ENCODE measurements around the gene DEFB114. TPM values are rescaled to one million over a fixed set of nuclear protein-coding genes. Genes with fewer than 3 reads are reported as not detected.

Gene DEFB114
- total RNA-seq, 2 donors from 2014 or later = not detected

DNA sequence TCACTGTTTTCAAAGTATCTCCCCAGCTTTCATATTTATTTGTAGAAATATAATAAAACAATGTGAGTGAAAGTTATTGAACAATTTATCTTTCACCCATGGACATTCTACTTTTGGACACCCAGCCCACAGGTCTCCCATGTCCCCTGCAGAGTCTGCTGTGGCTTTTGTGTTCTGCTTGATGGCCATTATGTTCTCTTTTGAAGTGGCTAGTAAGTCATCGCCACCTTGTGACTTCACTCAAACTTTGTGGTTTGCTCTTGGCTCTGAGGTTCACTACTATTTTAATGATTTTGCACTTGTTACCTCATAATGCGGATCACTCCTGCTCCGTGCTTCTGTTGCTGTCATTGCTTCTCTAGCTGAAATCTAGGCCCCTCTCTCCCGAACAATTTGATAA lies 15.6 kb upstream of the DEFB114 start:
- no peaks in the 10 kb centered on the region for H3K9me3 ChIP-seq (ENCODE audit: control insufficient read depth, low read length)
- no peak overlapping the region for H3K27ac Mint-ChIP-seq
- H3K9ac ChIP-seq (ENCODE audit: extremely low read depth, low read length, poor library complexity, severe bottlenecking) = no peak overlapping the region
- H3K9me3 Mint-ChIP-seq = no peaks in the 10 kb centered on the region
- H3K27ac ChIP-seq (ENCODE audit: low read depth, low read length) = no peak overlapping the region
- no peaks in the 10 kb centered on the region for H3K27me3 Mint-ChIP-seq (ENCODE audit: insufficient read depth)
- no peaks in the 10 kb centered on the region for H3K36me3 Mint-ChIP-seq (ENCODE audit: low read depth)
- H3K27me3 ChIP-seq (ENCODE audit: control insufficient read depth, insufficient read depth, low read length, poor library complexity, severe bottlenecking) = no peaks in the 10 kb centered on the region
- TF ChIP-seq, protein P1, sequence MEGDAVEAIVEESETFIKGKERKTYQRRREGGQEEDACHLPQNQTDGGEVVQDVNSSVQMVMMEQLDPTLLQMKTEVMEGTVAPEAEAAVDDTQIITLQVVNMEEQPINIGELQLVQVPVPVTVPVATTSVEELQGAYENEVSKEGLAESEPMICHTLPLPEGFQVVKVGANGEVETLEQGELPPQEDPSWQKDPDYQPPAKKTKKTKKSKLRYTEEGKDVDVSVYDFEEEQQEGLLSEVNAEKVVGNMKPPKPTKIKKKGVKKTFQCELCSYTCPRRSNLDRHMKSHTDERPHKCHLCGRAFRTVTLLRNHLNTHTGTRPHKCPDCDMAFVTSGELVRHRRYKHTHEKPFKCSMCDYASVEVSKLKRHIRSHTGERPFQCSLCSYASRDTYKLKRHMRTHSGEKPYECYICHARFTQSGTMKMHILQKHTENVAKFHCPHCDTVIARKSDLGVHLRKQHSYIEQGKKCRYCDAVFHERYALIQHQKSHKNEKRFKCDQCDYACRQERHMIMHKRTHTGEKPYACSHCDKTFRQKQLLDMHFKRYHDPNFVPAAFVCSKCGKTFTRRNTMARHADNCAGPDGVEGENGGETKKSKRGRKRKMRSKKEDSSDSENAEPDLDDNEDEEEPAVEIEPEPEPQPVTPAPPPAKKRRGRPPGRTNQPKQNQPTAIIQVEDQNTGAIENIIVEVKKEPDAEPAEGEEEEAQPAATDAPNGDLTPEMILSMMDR (conservative IDR thresholded peaks at IDR 0.05) = no peak
- no peaks in the 10 kb centered on the region for H3K4me1 ChIP-seq (ENCODE audit: control insufficient read depth, insufficient read depth, low read length)
- no peaks in the 10 kb centered on the region for H3K4me1 Mint-ChIP-seq
- H3K4me3 ChIP-seq (ENCODE audit: low read length) = no peak overlapping the region
- H3K4me3 Mint-ChIP-seq = no peak overlapping the region
- H3K36me3 ChIP-seq (ENCODE audit: control insufficient read depth, insufficient read depth, low read length) = no peaks in the 10 kb centered on the region
- WGBS, 2 experiments (ENCODE audit: insufficient coverage in 1 of 2, insufficient read length in 1 of 2) = 91% methylated on average over 4 of the region's 4 CpGs
- no peak for DNase-seq

DNA sequence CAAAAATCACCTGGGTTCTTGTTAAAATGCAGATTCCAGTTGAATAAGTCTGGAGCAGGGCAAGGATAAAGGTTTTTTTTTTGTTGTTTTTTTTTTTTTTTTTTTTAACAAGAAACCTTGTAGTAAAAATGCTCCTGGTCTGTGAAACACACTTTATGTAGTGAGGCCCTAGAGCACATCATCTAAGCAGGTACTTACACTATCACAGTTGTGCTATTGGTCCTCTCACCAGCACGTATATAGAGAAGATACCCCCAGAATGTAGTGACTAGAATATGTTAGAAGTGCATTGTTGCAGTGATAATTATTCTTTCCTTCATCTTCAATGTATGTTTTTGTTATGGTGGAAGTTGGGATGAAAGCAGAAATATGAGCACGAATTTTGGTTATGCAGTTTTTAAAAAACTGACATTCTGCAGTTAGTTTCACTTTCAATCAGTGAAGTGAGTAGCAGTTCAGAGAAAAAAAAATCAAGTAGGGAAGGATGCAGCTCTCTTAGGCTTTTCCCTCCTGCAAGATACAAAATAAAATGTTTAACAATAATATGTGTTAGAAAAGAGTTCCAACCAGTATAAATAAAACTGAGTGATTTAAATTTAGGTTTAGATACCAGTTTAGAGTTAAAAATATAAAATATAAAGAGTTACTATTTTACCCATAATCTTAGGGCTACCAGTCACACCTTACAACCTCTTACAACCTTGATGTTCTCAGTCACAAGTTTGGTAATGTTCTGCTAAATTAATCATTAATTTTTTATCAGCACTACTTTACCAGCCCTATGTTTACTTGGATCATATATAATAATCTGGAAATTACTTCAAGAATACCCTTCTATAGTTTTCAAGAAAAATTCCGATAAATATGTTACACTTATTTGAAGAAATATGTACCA lies 14.6 kb upstream of the DEFB114 start:
- Histone ChIP-seq H3K27ac (ENCODE audit: low read depth, low read length) (no peak overlapping the region), H3K4me1 (ENCODE audit: control insufficient read depth, insufficient read depth, low read length) (no peaks in the 10 kb centered on the region), H3K4me3 (ENCODE audit: low read length) (no peak overlapping the region), H3K9me3 (ENCODE audit: control insufficient read depth, low read length) (no peaks in the 10 kb centered on the region), H3K9ac (ENCODE audit: extremely low read depth, low read length, poor library complexity, severe bottlenecking) (no peak overlapping the region), H3K36me3 (ENCODE audit: control insufficient read depth, insufficient read depth, low read length) (no peaks in the 10 kb centered on the region), H3K27me3 (ENCODE audit: control insufficient read depth, insufficient read depth, low read length, poor library complexity, severe bottlenecking) (no peaks in the 10 kb centered on the region)
- DNase-seq = no peak
- H3K4me1 Mint-ChIP-seq = no peaks in the 10 kb centered on the region
- no peak overlapping the region for H3K4me3 Mint-ChIP-seq
- 82% methylated on average over 2 of the region's 3 CpGs; no CpG with 5 or more reads in 1 of the 2 experiments for WGBS, 2 experiments (ENCODE audit: insufficient coverage in 1 of 2, insufficient read length in 1 of 2)
- TF ChIP-seq, protein P1 (conservative IDR thresholded peaks at IDR 0.05) = no peak
- H3K9me3 Mint-ChIP-seq = no peaks in the 10 kb centered on the region
- no peak overlapping the region for H3K27ac Mint-ChIP-seq
- H3K36me3 Mint-ChIP-seq (ENCODE audit: low read depth) = no peaks in the 10 kb centered on the region
- no peaks in the 10 kb centered on the region for H3K27me3 Mint-ChIP-seq (ENCODE audit: insufficient read depth)

DNA sequence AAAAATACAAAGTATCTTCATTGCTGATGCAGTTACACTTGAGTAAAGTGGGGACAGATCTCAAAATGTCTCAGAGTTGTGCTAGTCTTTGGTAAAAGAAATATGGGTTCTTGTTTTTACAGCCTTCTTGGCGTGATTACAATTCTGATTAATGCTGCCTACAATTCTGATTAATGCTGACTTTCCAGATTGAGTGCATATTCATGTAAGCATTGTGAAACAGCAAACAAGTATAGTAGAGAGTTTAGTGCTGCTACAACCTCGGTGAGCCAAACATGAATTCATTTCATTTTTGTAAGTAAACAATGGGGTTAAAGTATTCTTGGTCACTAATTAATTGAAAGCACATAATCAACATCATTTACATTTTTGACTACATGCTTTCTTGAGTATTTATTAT lies 5.6 kb upstream of the DEFB114 start, which contains the start of gene DEFB113:
Gene DEFB113 (minus strand): TSS at position 21 of the 400 bp plus-strand sequence. CDS start 0 bp downstream, at position 21.
- Mint-ChIP-seq H3K4me1 (no peaks in the 10 kb centered on the region), H3K4me3 (no peak within 1 kb of the TSS)
- 88 to 100% methylated on average over 2 of the region's 2 CpGs for WGBS, 2 experiments (ENCODE audit: insufficient coverage in 1 of 2, insufficient read length in 1 of 2)

More for the DNA sequence above, 5.6 kb upstream of the DEFB114 start, which contains the start of gene DEFB113:
- Histone ChIP-seq H3K36me3 (ENCODE audit: control insufficient read depth, insufficient read depth, low read length) (no peaks in the 10 kb centered on the region), H3K4me3 (ENCODE audit: low read length) (no peak within 1 kb of the TSS), H3K4me1 (ENCODE audit: control insufficient read depth, insufficient read depth, low read length) (no peaks in the 10 kb centered on the region), H3K27me3 (ENCODE audit: control insufficient read depth, insufficient read depth, low read length, poor library complexity, severe bottlenecking) (no peaks in the 10 kb centered on the region), H3K27ac (ENCODE audit: low read depth, low read length) (no peak within 1 kb of the TSS), H3K9me3 (ENCODE audit: control insufficient read depth, low read length) (no peaks in the 10 kb centered on the region), H3K9ac (ENCODE audit: extremely low read depth, low read length, poor library complexity, severe bottlenecking) (no peak within 1 kb of the TSS)
- no peak for DNase-seq
- Mint-ChIP-seq H3K27me3 (ENCODE audit: insufficient read depth) (no peaks in the 10 kb centered on the region), H3K9me3 (no peaks in the 10 kb centered on the region), H3K27ac (no peak within 1 kb of the TSS), H3K36me3 (ENCODE audit: low read depth) (no peaks in the 10 kb centered on the region)
- TF ChIP-seq, protein P1 (conservative IDR thresholded peaks at IDR 0.05) = no peak
